Type B pancreatic cell (in vitro differentiated cells): ENCODE measurements around the gene THBS1. TPM values are rescaled to one million over a fixed set of nuclear protein-coding genes. Genes with fewer than 3 reads are reported as not detected.

Experiments used
- DNase-seq: peaks from one replicate; pipeline ENCODE4 v3.0.0; 2021; ENCODE audit warnings: mixed read lengths; ENCODE audit not compliant: unreplicated experiment; ENCODE audit errors: extremely low spot score
- H3K27ac Mint-ChIP-seq: 2 replicates; pipeline ENCODE4 v1.8.0; 2021; ENCODE audit warnings: mild to moderate bottlenecking, mixed read lengths
- H3K27me3 Mint-ChIP-seq: 2 replicates; pipeline ENCODE4 v1.8.0; 2021; ENCODE audit warnings: mixed read lengths
- H3K36me3 Mint-ChIP-seq: 2 replicates; pipeline ENCODE4 v1.8.0; 2021; ENCODE audit warnings: mixed read lengths
- H3K4me1 Mint-ChIP-seq: one replicate; pipeline ENCODE4 v1.8.0; 2021; ENCODE audit warnings: mixed read lengths; ENCODE audit not compliant: unreplicated experiment
- H3K4me3 Mint-ChIP-seq: 2 replicates; pipeline ENCODE4 v1.8.0; 2021; ENCODE audit warnings: mild to moderate bottlenecking, mixed read lengths
- H3K9me3 Mint-ChIP-seq: 2 replicates; pipeline ENCODE4 v1.8.0; 2021; ENCODE audit warnings: mixed read lengths
- total RNA-seq: library from RNA; stranded (reverse); gene quantifications from 2 replicates; pipeline ENCODE4 v1.2.1, GENCODE V29; 2021; ENCODE audit warnings: low replicate concordance
- TF ChIP-seq, protein P1 (sequence below): fragments of 200-600 bp; sonication (generic); conservative IDR thresholded peaks from 2 replicates; pipeline ENCODE4 v1.5.0; 2021; ENCODE audit warnings: antibody characterized with exemption, mild to moderate bottlenecking

Gene THBS1
- total RNA-seq, 1 donor from 2014 or later, result 137 TPM

DNA sequence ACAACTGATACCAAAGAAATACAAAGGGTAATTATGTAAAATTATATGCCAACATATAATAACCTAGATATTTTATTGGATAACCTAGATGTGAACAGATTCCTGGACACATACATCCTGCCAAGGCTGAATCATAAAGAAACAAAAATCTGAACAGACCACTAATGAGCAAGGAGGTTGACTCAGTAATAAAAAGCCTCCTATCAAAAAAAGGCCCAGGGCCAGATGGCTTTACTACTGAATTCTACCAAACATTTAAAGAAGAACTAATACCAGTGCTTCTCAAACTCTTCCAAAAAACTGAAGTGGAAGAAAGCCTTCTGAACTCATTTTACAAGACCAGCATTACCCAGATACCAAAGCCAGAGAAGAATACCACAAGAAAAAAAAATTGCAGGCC is 32.4 kb downstream of the THBS1 start:
- no peaks in the 10 kb centered on the region for H3K36me3 Mint-ChIP-seq
- TF ChIP-seq, protein P1, sequence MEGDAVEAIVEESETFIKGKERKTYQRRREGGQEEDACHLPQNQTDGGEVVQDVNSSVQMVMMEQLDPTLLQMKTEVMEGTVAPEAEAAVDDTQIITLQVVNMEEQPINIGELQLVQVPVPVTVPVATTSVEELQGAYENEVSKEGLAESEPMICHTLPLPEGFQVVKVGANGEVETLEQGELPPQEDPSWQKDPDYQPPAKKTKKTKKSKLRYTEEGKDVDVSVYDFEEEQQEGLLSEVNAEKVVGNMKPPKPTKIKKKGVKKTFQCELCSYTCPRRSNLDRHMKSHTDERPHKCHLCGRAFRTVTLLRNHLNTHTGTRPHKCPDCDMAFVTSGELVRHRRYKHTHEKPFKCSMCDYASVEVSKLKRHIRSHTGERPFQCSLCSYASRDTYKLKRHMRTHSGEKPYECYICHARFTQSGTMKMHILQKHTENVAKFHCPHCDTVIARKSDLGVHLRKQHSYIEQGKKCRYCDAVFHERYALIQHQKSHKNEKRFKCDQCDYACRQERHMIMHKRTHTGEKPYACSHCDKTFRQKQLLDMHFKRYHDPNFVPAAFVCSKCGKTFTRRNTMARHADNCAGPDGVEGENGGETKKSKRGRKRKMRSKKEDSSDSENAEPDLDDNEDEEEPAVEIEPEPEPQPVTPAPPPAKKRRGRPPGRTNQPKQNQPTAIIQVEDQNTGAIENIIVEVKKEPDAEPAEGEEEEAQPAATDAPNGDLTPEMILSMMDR, result no peak
- peaks cover 4% of the 10 kb centered on the region for H3K9me3 Mint-ChIP-seq
- no peaks in the 10 kb centered on the region for H3K4me1 Mint-ChIP-seq
- H3K27me3 Mint-ChIP-seq, result no peaks in the 10 kb centered on the region
- no peak for DNase-seq
- H3K27ac Mint-ChIP-seq, result no peak overlapping the region
- H3K4me3 Mint-ChIP-seq, result no peak overlapping the region

GRCh38 chr15:39613861-39614260 is 33.0 kb downstream of the THBS1 start:
- no peak for DNase-seq
- Mint-ChIP-seq H3K27ac (no peak overlapping the region), H3K27me3 (no peaks in the 10 kb centered on the region), H3K4me3 (no peak overlapping the region), H3K4me1 (no peaks in the 10 kb centered on the region), H3K9me3 (peaks cover 4% of the 10 kb centered on the region), H3K36me3 (no peaks in the 10 kb centered on the region)
- TF ChIP-seq, protein P1, result no peak

DNA sequence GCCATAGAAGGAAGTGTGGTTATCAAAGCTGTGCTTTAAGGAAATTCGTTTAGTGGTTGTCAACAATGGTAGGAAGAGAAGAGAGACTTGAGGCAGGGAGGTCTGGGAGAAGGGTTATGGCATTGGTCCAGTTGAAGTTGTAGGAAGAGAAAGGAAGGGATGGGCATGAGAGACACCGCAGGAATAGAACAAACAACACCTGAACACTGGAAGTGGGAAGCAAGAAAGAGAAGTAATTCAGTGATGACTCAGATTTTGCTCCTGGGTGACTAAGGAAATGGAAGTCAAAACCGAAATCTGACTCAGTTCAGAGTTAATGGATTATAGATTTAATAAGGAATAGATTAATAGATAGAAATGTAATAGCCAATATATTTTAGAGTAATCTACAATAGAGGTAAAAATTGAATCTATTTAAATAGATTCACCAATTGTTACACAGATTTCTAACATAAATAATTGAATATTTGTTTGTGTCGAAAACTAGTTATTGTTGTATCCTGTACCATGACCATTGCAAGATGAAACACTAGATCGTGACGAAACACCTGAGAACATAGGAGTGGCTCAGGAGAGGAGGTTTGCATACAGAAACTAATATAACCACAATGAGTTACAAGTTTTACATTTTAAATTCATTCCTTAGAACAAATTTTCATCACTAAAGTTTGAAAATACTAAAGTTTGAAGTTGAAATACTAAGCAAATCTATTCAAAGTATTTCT is 36.0 kb downstream of the THBS1 start:
- H3K27me3 Mint-ChIP-seq, result no peaks in the 10 kb centered on the region
- no peak for DNase-seq
- no peaks in the 10 kb centered on the region for H3K4me1 Mint-ChIP-seq
- H3K9me3 Mint-ChIP-seq, result peaks cover 4% of the 10 kb centered on the region
- H3K27ac Mint-ChIP-seq, result no peak overlapping the region
- H3K4me3 Mint-ChIP-seq, result no peak overlapping the region
- no peaks in the 10 kb centered on the region for H3K36me3 Mint-ChIP-seq
- TF ChIP-seq, protein P1, result no peak

DNA sequence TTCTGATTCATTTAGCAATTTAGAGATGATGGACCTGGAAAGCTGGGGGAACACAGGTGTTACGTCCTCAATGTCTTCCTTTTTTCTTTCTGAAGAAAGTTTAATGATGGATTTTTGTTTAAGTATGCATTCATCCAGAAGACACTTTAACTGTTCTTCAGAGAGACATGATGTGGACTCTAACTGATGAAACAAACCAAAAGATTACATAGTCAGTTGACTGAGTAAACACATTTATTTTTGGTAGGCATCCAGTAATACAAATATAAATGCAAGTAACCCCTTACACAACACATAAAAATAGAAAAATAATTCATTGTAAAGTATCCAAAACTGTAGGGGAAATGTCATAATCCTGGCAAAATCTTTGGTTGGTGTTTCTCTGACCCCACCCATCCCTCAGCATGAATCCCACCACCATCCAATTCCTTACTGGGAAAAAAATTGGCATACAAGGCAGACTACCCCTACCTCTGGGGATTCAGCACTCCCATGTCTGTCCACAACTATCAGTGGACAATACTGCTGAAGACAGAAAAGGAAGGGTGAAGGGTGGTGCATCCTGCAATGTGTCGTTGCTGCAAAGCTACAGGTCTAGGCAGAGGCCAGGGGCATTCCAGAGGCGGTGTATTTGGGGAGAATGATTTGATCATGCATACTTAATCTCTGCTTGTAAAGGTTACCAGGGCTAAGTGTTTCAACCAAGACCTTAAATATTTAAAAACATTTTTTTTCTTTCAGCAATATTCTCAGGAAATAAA is 37.4 kb downstream of the THBS1 start:
- H3K27ac Mint-ChIP-seq, result no peak overlapping the region
- H3K4me1 Mint-ChIP-seq, result no peaks in the 10 kb centered on the region

DNA sequence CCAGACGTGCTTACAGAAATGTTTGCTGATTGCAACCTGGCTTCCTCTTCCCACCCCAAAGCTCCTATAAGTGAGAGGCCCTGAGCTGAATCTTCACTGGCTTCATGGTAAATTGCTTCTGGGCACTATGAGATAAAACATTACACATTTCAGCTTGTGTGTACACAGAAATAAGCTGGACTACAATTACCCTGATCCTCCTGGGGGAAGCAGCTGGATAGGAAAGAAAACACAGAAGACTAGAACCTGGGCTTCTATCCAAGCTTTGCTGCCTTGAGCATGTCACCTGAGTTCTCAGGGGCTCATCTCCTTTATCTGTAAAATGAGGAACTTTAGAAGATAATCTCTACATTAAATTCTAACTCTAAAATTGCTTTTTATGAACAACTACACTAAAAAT is 40.3 kb downstream of the THBS1 start:
- Mint-ChIP-seq H3K27me3 (no peaks in the 10 kb centered on the region), H3K4me3 (no peak overlapping the region), H3K36me3 (no peaks in the 10 kb centered on the region), H3K27ac (no peak overlapping the region), H3K4me1 (no peaks in the 10 kb centered on the region), H3K9me3 (no peaks in the 10 kb centered on the region)
- TF ChIP-seq, protein P1, result no peak
- no peak for DNase-seq

More for the DNA sequence above, 37.4 kb downstream of the THBS1 start:
- no peaks in the 10 kb centered on the region for H3K9me3 Mint-ChIP-seq
- DNase-seq, result no peak
- TF ChIP-seq, protein P1, result no peak
- no peaks in the 10 kb centered on the region for H3K27me3 Mint-ChIP-seq
- no peaks in the 10 kb centered on the region for H3K36me3 Mint-ChIP-seq
- no peak overlapping the region for H3K4me3 Mint-ChIP-seq
